Esophagus (tissue), 2 donors: ENCODE results near the gene STX5. TPM values are rescaled to one million over a fixed set of nuclear protein-coding genes. Genes with fewer than 3 reads are reported as not detected.

Experiments
- H3K27ac ChIP-seq, 2 donors: one replicate each; pipeline ENCODE4 v1.5.1; 2013; ENCODE audit warnings: low read depth in 2 of 2, mild to moderate bottlenecking in 2 of 2, inconsistent platforms in 1 of 2, low read length in 1 of 2, moderate library complexity in 1 of 2
- H3K27me3 ChIP-seq, 2 donors: one replicate each; pipeline ENCODE4 v1.6.1; 2013; ENCODE audit warnings: low read length in 2 of 2, control low read depth in 1 of 2, mild to moderate bottlenecking in 1 of 2; ENCODE audit not compliant: insufficient read depth in 2 of 2, control insufficient read depth in 1 of 2
- H3K36me3 ChIP-seq, 2 donors: one replicate each; pipeline ENCODE4 v1.6.1; 2013; ENCODE audit warnings: low read length in 1 of 2; ENCODE audit not compliant: control insufficient read depth in 2 of 2, insufficient read depth in 2 of 2
- H3K4me1 ChIP-seq, 2 donors: one replicate each; pipeline ENCODE4 v1.6.1; 2013; ENCODE audit warnings: low read length in 1 of 2; ENCODE audit not compliant: control insufficient read depth in 2 of 2, insufficient read depth in 2 of 2
- H3K4me3 ChIP-seq, 2 donors: one replicate each; pipeline ENCODE4 v1.5.1; 2013; ENCODE audit warnings: low read length in 2 of 2, mild to moderate bottlenecking in 2 of 2, low read depth in 1 of 2, moderate library complexity in 1 of 2
- H3K9me3 ChIP-seq, 2 donors: one replicate each; pipeline ENCODE4 v1.6.1; 2013; ENCODE audit warnings: mild to moderate bottlenecking in 2 of 2, low read depth in 1 of 2, low read length in 1 of 2, moderate library complexity in 1 of 2; ENCODE audit not compliant: control insufficient read depth in 2 of 2, insufficient read depth in 1 of 2
- WGBS, 2 donors: extraction: QIAGEN DNeasy Blood & Tissue Kit; methylation state at CpG; one replicate each; pipeline ENCODE4 v1.1.7; 2013; 5-methylcytosine and 5-hydroxymethylcytosine counted together
- polyA plus RNA-seq, 2 donors: library from polyadenylated mRNA; stranded (reverse); fragments of 200-250 nt; gene quantifications; one replicate each; pipeline ENCODE4 v1.2.3, GENCODE V29; 2013
- donor health status: healthy with polysubstance abuse.
- donor health status: Bipolar disorder and iron deficiency.

STX5 gene
- polyA plus RNA-seq, 2 donors, result 14.5 to 25.2 TPM

- no peaks in the 10 kb centered on the region for H3K27me3 ChIP-seq
- H3K4me1 ChIP-seq, result peaks cover 0 to 9% of the 10 kb centered on the region in 2 donors
- peaks cover 6 to 11% of the 10 kb centered on the region in 2 donors for H3K36me3 ChIP-seq
- H3K9me3 ChIP-seq, result no peaks in the 10 kb centered on the region
- peak overlapping the region; percentile 80 to 91 for H3K4me3 ChIP-seq
- H3K27ac ChIP-seq, result peak overlapping the region; percentile 92 to 94
- WGBS, 2 donors, result 18 to 21% methylated on average over 12 of the region's 12 CpGs
Observed at GRCh38 chr11:62805961-62806441, 25.9 kb downstream of the STX5 start.

GRCh38 chr11:62805076-62805892 lies 26.6 kb downstream of the STX5 start, which contains the start of gene NXF1:
Gene NXF1, minus strand, starts transcription at chr11:62805440. Its CDS starts 84 bp downstream, at chr11:62805356.
- Histone ChIP-seq H3K4me3 (peak within 1 kb of the TSS; percentile 80 to 91), H3K4me1 (peaks cover 0 to 9% of the 10 kb centered on the region in 2 donors), H3K27ac (peak within 1 kb of the TSS; percentile 92 to 95), H3K36me3 (peaks cover 7 to 15% of the 10 kb centered on the region in 2 donors), H3K9me3 (no peaks in the 10 kb centered on the region), H3K27me3 (no peaks in the 10 kb centered on the region)
- 0 to 1% methylated on average over 74 to 77 of the region's 77 CpGs for WGBS, 2 donors

GRCh38 chr11:62804310-62805075 lies 27.4 kb downstream of the STX5 start:
- no peaks in the 10 kb centered on the region for H3K9me3 ChIP-seq
- peak overlapping the region; percentile 84 to 95 for H3K27ac ChIP-seq
- no peaks in the 10 kb centered on the region for H3K27me3 ChIP-seq
- peaks cover 14 to 23% of the 10 kb centered on the region in 2 donors for H3K36me3 ChIP-seq
- 2 to 3% methylated on average over 14 of the region's 14 CpGs for WGBS, 2 donors
- peak overlapping the region; percentile 80 to 91 for H3K4me3 ChIP-seq
- peaks cover 0 to 9% of the 10 kb centered on the region in 2 donors for H3K4me1 ChIP-seq

GRCh38 chr11:62801071-62801470 lies 30.8 kb downstream of the STX5 start:
- H3K36me3 ChIP-seq, result peaks cover 24 to 40% of the 10 kb centered on the region in 2 donors
- no peaks in the 10 kb centered on the region for H3K9me3 ChIP-seq
- H3K27ac ChIP-seq, result no peak overlapping the region
- no peak overlapping the region for H3K4me3 ChIP-seq
- WGBS, 2 donors, result 81% methylated on average over 4 of the region's 4 CpGs
- H3K4me1 ChIP-seq, result peaks cover 0 to 2% of the 10 kb centered on the region in 2 donors
- no peaks in the 10 kb centered on the region for H3K27me3 ChIP-seq

- Histone ChIP-seq H3K4me1 (no peaks in the 10 kb centered on the region), H3K36me3 (peaks cover 31 to 52% of the 10 kb centered on the region in 2 donors)
Observed at GRCh38 chr11:62799486-62799885, 32.4 kb downstream of the STX5 start.

GRCh38 chr11:62796281-62796680 lies 35.6 kb downstream of the STX5 start:
- Histone ChIP-seq H3K4me3 (no peak overlapping the region), H3K9me3 (no peaks in the 10 kb centered on the region), H3K27me3 (no peaks in the 10 kb centered on the region), H3K36me3 (peaks cover 25 to 53% of the 10 kb centered on the region in 2 donors), H3K27ac (no peak overlapping the region), H3K4me1 (peaks cover 5 to 8% of the 10 kb centered on the region in 2 donors)
- 90 to 93% methylated on average over 7 of the region's 7 CpGs for WGBS, 2 donors

More at GRCh38 chr11:62799486-62799885, 32.4 kb downstream of the STX5 start:
- WGBS, 2 donors, result 92 to 95% methylated on average over 10 of the region's 10 CpGs
- no peak overlapping the region for H3K27ac ChIP-seq
- no peaks in the 10 kb centered on the region for H3K9me3 ChIP-seq
- H3K4me3 ChIP-seq, result no peak overlapping the region
- H3K27me3 ChIP-seq, result no peaks in the 10 kb centered on the region

- peaks cover 5 to 9% of the 10 kb centered on the region in 2 donors for H3K4me1 ChIP-seq
- no peaks in the 10 kb centered on the region for H3K27me3 ChIP-seq
- H3K4me3 ChIP-seq, result no peak overlapping the region
- H3K27ac ChIP-seq, result no peak overlapping the region
- peaks cover 15 to 41% of the 10 kb centered on the region in 2 donors for H3K36me3 ChIP-seq
- WGBS, 2 donors, result 91% methylated on average over 8 of the region's 8 CpGs
- H3K9me3 ChIP-seq, result no peaks in the 10 kb centered on the region
Observed at GRCh38 chr11:62794201-62794775, 37.6 kb downstream of the STX5 start.

- 24% methylated on average over 11 of the region's 11 CpGs for WGBS, 2 donors
- peaks cover 11 to 35% of the 10 kb centered on the region in 2 donors for H3K36me3 ChIP-seq
- peak overlapping the region; percentile 8 to 99 for H3K4me3 ChIP-seq
- H3K9me3 ChIP-seq, result no peaks in the 10 kb centered on the region
- no peaks in the 10 kb centered on the region for H3K27me3 ChIP-seq
- H3K4me1 ChIP-seq, result peaks cover 5 to 9% of the 10 kb centered on the region in 2 donors
- H3K27ac ChIP-seq, result peak overlapping the region; percentile 83 to 96
Observed at GRCh38 chr11:62792202-62792575, 39.7 kb downstream of the STX5 start.

- peaks cover 5 to 9% of the 10 kb centered on the region in 2 donors for H3K4me1 ChIP-seq
- H3K9me3 ChIP-seq, result no peaks in the 10 kb centered on the region
- no peaks in the 10 kb centered on the region for H3K27me3 ChIP-seq
- H3K27ac ChIP-seq, result peak within 1 kb of the TSS; percentile 83 to 96
- H3K36me3 ChIP-seq, result peaks cover 11 to 33% of the 10 kb centered on the region in 2 donors
- H3K4me3 ChIP-seq, result peak within 1 kb of the TSS; percentile 94 to 99
- WGBS, 2 donors, result 0% methylated on average over 50 to 58 of the region's 58 CpGs
Observed at GRCh38 chr11:62791501-62792201, 40.2 kb downstream of the STX5 start, which contains the start of gene TMEM223. Gene TMEM223, minus strand, starts transcription at chr11:62792006. Its CDS starts 12 bp downstream, at chr11:62791994.
